Heart left ventricle (tissue), 16 donors: ENCODE measurements around the gene CPEB4. TPM values are rescaled to one million over a fixed set of nuclear protein-coding genes. Genes with fewer than 3 reads are reported as not detected.
A peak's percentile ranks its signal among the peaks of the same experiment; 100 is the strongest.

ENCODE experiments used
- ATAC-seq, 4 donors: fragments of 200-7000 bp; cut with Tn5 transposase; one replicate each; pipeline ENCODE4 v1.9.1; 2020 to 2022; ENCODE audit warnings: moderate library complexity in 4 of 4, mild to moderate bottlenecking in 3 of 4, moderate number of reproducible peaks in 1 of 4
- DNase-seq, 5 donors: peaks; one replicate each; pipeline ENCODE4 v3.0.0-alpha.2; 2020
- H3K27ac ChIP-seq, 12 donors: fragments of 200-600 bp; sonication (generic) in 4 of 12; one replicate each; pipeline versions ENCODE4 v1.5.0 to v1.8.0; 2016 to 2022; ENCODE audit warnings: mild to moderate bottlenecking in 2 of 12
- H3K27me3 ChIP-seq, 9 donors: fragments of 200-600 bp; sonication (generic) in 2 of 9; one replicate each; pipeline versions ENCODE4 v1.5.1 to v1.8.0; 2016 to 2022; ENCODE audit warnings: mild to moderate bottlenecking in 3 of 9
- H3K36me3 ChIP-seq, 9 donors: fragments of 200-600 bp; sonication (generic) in 2 of 9; one replicate each; pipeline versions ENCODE4 v1.5.0 to v1.8.0; 2018 to 2022; ENCODE audit warnings: mild to moderate bottlenecking in 2 of 9
- H3K4me1 ChIP-seq, 12 donors: fragments of 200-600 bp; sonication (generic) in 4 of 12; one replicate each; pipeline versions ENCODE4 v1.5.0 to v1.8.0; 2016 to 2022; ENCODE audit warnings: mild to moderate bottlenecking in 3 of 12
- H3K4me3 ChIP-seq, 12 donors: fragments of 200-600 bp; sonication (generic) in 4 of 12; one replicate each; pipeline versions ENCODE4 v1.5.0 to v1.8.0; 2017 to 2022; ENCODE audit warnings: mild to moderate bottlenecking in 9 of 12, moderate library complexity in 4 of 12
- H3K9me3 ChIP-seq, 12 donors: fragments of 200-600 bp; sonication (generic) in 4 of 12; one replicate each; pipeline versions ENCODE4 v1.5.0 to v1.8.0; 2016 to 2022; ENCODE audit warnings: mild to moderate bottlenecking in 1 of 12
- POLR2A ChIP-seq, 2 donors: fragments of 450-650 bp; IDR thresholded peaks; one replicate each; pipeline ENCODE4 v1.6.1; 2017; ENCODE audit warnings: antibody characterized with exemption in 2 of 2, mild to moderate bottlenecking in 2 of 2, moderate library complexity in 2 of 2
- WGBS, 4 donors: extraction: QIAGEN DNeasy Blood & Tissue Kit in 2 of 4; methylation state at CpG; one replicate each; pipeline versions ENCODE4 v1.1.5 to v1.1.7; 2013 to 2018; 5-methylcytosine and 5-hydroxymethylcytosine counted together
- intact Hi-C, 10 donors: fragments of 100-400 bp; cut with DNase I; formaldehyde crosslinking; loops; one replicate each; pipeline versions ENCODE4 v1.11.1 to v1.14.2; 2022
- polyA plus RNA-seq, 2 donors: library from polyadenylated mRNA; stranded (reverse); fragments of 200-250 nt; gene quantifications; one replicate each; pipeline ENCODE4 v1.2.3, GENCODE V29; 2013
- total RNA-seq, 9 donors: library from RNA; depleted of rRNA in 2 of 9; stranded (reverse); fragments of >200 nt in 2 of 9; fragmentation: NEBNext Ultra II Directional in 3 of 9; extraction: Animal tissue kit (Norgen Biotek cat#: 25700) in 3 of 9; gene quantifications; one replicate each; pipeline versions ENCODE4 v1.1.0 to v1.2.4, GENCODE V29; 2016 to 2023
- TF ChIP-seq, protein P1 (sequence below), 12 donors: fragments of 200-600 bp; sonication (generic) in 4 of 12; IDR thresholded peaks; one replicate each; pipeline versions ENCODE4 v1.5.0 to v1.8.0; 2018 to 2022; ENCODE audit warnings: antibody characterized with exemption in 12 of 12, mild to moderate bottlenecking in 5 of 12
- donor health status: ischemic (EF 13 %, LVEDD 7.1; RV severe dilation, severe dysfunction).
- donor health status: healthy with polysubstance abuse.
- donor health status: DM: no; HTN: yes; CAD: no.
- donor health status: DM: no; HTN: no; CAD: no.
- donor health status: ischemic (EF 25% LVEDD 6.9; RV normal size, moderate dysfunction).
- donor health status: ischemic (EF 25% LVEDD 5.7; RV mildly dilated, moderate dysfunction).
- donor health status: healthy.
- donor health status: DM: yes; HTN: yes; CAD: no.
- donor health status: ischemic (EF 35%, LVEDD 5.7; RV mildly dilated, moderate dysfunction).
- donor health status: nonischemic (EF 11% LVEDD 7.7; RV severe dilation, severe dysfunction).
- donor health status: DM: yes; HTN: yes; CAD: no.
- donor health status: PGD.
- donor health status: ischemic (EF 29% LVEDD 5.4; RV normal size, mild dysfunction).
- donor health status: nonischemic (EF 23%, LVEDD 6.1; RV moderate dilation, normal function).

Gene CPEB4
- total and polyA plus RNA-seq, 11 donors = 28.7 to 217 (median 168) TPM

DNA sequence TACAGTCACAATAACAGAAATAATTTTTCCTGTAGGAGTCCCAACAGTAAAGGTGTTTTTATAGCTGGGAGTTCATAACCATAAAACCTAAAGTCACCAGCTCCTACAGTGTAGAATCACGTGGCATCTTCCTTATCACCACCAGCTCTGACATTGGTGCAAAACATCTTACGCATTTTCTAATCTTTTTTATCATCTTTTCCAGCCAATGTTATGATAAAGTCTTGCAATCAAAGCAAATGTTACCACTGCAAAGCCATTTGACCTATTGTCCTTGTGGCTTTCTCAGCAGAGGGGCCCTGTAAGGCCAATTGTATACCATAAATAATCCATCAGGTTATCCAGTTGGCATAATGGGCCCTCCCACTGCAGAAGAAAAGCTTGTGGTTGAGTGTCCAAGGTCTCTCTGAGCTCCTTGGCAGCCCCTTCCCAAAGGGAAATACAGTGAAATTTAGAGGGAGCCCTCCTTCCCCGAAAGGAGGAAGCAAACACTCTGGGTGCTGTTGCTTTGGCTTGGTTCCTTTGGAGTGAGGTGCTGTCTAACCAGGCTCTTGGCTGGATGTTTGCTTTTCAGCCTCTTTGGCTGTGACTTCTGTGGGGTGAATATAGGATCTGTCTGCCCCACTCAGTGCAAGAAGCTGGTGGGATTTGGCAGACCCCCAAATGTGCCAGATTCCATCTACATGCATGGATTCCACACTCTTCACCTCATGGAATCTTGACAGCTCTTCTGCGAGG is 29.3 kb upstream of the CPEB4 start:
- Histone ChIP-seq H3K36me3 (no peaks in the 10 kb centered on the region), H3K27ac (peak overlapping the region in 7 of 12 donors; percentile 39 to 87 (median 69)), H3K27me3 (no peaks in the 10 kb centered on the region), H3K4me3 (no peak overlapping the region), H3K4me1 (peaks cover 0 to 21% (median 14%) of the 10 kb centered on the region in 12 donors), H3K9me3 (no peaks in the 10 kb centered on the region)
- ATAC-seq (no peak), DNase-seq (no peak)
- TF ChIP-seq, protein P1, sequence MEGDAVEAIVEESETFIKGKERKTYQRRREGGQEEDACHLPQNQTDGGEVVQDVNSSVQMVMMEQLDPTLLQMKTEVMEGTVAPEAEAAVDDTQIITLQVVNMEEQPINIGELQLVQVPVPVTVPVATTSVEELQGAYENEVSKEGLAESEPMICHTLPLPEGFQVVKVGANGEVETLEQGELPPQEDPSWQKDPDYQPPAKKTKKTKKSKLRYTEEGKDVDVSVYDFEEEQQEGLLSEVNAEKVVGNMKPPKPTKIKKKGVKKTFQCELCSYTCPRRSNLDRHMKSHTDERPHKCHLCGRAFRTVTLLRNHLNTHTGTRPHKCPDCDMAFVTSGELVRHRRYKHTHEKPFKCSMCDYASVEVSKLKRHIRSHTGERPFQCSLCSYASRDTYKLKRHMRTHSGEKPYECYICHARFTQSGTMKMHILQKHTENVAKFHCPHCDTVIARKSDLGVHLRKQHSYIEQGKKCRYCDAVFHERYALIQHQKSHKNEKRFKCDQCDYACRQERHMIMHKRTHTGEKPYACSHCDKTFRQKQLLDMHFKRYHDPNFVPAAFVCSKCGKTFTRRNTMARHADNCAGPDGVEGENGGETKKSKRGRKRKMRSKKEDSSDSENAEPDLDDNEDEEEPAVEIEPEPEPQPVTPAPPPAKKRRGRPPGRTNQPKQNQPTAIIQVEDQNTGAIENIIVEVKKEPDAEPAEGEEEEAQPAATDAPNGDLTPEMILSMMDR (IDR thresholded peaks at IDR 0.05) = no peak
- TF ChIP-seq POLR2A (IDR thresholded peaks at IDR 0.05) = no peak
- intact Hi-C loops = loop anchor here in 2 of 10 donors (5.0 kb wide), 1 partner anchor 92 kb away; no protein-coding TSS in a partner anchor
- 61 to 67% (median 65%) methylated on average over 4 of the region's 4 CpGs for WGBS, 4 donors

DNA sequence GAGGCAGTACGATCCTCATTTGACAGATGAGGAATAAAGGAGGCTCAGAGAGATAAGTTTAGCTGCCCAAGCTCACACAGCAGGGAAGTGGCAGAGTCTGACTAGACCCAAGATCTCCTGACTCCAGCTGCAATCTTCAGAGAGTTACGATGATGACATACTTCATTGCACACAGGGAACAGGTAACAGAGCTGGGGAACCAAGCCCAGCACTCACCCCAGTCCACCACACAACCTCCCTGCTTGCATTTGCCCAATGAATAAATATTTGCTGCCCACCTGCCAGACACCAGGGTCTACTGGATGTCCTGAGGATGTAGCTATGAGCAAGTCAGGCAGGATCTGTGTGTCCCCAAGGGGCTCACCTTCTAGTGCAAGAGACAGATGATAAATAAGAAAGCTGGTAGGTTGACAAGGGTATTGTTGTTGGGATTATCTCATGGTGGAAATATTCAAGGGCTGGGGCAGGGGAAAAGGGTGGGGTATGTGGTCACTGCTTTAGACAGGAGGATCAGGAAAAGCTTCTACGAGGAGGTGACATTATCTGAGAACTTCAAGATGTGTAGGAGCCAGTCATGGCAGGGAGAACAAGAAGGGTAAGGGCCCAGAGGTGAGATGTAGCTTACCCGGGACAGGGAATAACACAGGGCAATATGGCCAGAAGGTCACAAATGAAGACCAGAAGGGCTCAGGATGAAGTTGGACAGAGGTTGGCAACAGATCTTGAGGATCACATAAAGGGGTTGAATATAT is 28.6 kb upstream of the CPEB4 start:
- ATAC-seq (peak in 2 of 4 donors; percentile 7 to 31), DNase-seq (no peak)
- H3K27me3 ChIP-seq = no peaks in the 10 kb centered on the region
- no peaks in the 10 kb centered on the region for H3K36me3 ChIP-seq
- TF ChIP-seq POLR2A (IDR thresholded peaks at IDR 0.05) = no peak
- TF ChIP-seq, protein P1 (IDR thresholded peaks at IDR 0.05) = no peak
- peak overlapping the region in 8 of 12 donors; percentile 39 to 87 (median 68) for H3K27ac ChIP-seq
- no peak overlapping the region for H3K4me3 ChIP-seq
- WGBS, 4 donors = 55 to 66% (median 59%) methylated on average over 4 of the region's 4 CpGs
- intact Hi-C loops = loop anchor here in 3 of 10 donors (5.0 to 10.0 kb wide), 2 partner anchors 92 to 235 kb away; no protein-coding TSS in a partner anchor
- no peaks in the 10 kb centered on the region for H3K9me3 ChIP-seq
- peaks cover 0 to 24% (median 14%) of the 10 kb centered on the region in 12 donors for H3K4me1 ChIP-seq

DNA sequence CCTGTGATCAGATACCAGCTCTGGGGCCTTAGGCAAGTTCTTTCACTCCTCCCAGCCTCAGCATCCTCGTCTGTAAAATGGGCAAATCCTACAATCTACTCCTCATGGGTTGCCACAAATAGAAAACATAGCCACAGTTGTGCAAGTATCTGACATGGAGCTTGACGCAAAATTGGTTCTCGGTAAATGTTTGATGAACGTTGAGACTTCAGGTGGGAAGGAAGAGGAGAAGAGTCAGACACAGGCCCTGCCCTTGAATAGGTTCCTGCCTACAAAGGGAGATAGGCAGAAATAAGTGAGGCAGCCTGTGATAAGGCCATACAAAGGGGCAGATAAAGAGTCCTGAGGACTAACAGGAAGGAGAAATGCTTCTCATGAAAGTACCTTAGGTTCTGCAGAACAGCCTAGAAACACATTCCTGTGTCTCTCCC is 26.1 kb upstream of the CPEB4 start:
- no peak for ATAC-seq
- WGBS, 4 donors = 85 to 91% (median 88%) methylated on average over 4 of the region's 4 CpGs
- Histone ChIP-seq H3K4me3 (no peak overlapping the region), H3K36me3 (no peaks in the 10 kb centered on the region), H3K27me3 (no peaks in the 10 kb centered on the region), H3K9me3 (peaks cover 0 to 2% (median 0%) of the 10 kb centered on the region in 12 donors), H3K4me1 (peaks cover 0 to 41% (median 14%) of the 10 kb centered on the region in 12 donors), H3K27ac (peak overlapping the region in 2 of 12 donors; percentile 1 to 71)
- intact Hi-C loops = loop anchor here in 2 of 10 donors (5.0 to 10.0 kb wide), 2 partner anchors 95 to 237 kb away; no protein-coding TSS in a partner anchor
- no peak for TF ChIP-seq POLR2A (IDR thresholded peaks at IDR 0.05)
- TF ChIP-seq, protein P1 (IDR thresholded peaks at IDR 0.05) = no peak
- DNase-seq = no peak

DNA sequence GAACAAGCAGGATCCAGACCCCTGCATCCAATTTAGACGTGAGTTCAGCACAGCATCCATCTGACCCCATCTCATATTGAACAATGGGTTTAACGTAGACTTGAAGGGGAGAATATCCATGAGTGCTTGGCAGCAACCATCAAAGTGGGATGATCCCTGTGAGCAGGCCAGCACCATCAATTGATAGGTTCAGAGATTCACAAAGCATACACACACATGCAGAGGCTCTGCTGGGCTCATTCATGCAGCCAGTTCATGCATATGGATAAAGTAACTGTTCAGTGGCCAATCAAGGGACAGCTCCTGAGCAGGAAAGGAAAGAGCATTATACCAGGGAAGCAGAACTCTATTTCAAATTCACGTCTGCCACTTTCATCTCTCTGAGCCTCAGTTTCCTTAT is 24.8 kb upstream of the CPEB4 start:
- H3K36me3 ChIP-seq = no peaks in the 10 kb centered on the region
- TF ChIP-seq, protein P1 (IDR thresholded peaks at IDR 0.05) = no peak
- no peak for TF ChIP-seq POLR2A (IDR thresholded peaks at IDR 0.05)
- peaks cover 0 to 49% (median 12%) of the 10 kb centered on the region in 12 donors for H3K4me1 ChIP-seq
- WGBS, 4 donors = 81 to 90% (median 83%) methylated on average over 3 of the region's 3 CpGs
- ATAC-seq (no peak), DNase-seq (no peak)
- intact Hi-C loops = loop anchor here in 2 of 10 donors (5.0 to 10.0 kb wide), 2 partner anchors 96 to 239 kb away; no protein-coding TSS in a partner anchor
- H3K9me3 ChIP-seq = peaks cover 0 to 7% (median 0%) of the 10 kb centered on the region in 12 donors
- H3K4me3 ChIP-seq = no peak overlapping the region
- no peaks in the 10 kb centered on the region for H3K27me3 ChIP-seq
- H3K27ac ChIP-seq = no peak overlapping the region
